Upper lobe of left lung (tissue), 6 donors: ENCODE results near the gene IGSF21. TPM values are rescaled to one million over a fixed set of nuclear protein-coding genes. Genes with fewer than 3 reads are reported as not detected.

ENCODE experiments used
- ATAC-seq, 2 donors: fragments of 200-7000 bp; cut with Tn5 transposase; one replicate each; pipeline ENCODE4 v1.9.1; 2022; ENCODE audit warnings: mild to moderate bottlenecking in 2 of 2, moderate library complexity in 2 of 2; ENCODE audit not compliant: low FRiP score in 2 of 2
- DNase-seq, 2 donors: peaks; one replicate each; pipeline ENCODE4 v3.0.0-alpha.2; 2019 to 2020
- H3K27ac ChIP-seq, 4 donors: fragments of 200-600 bp; sonication (generic); one replicate each; pipeline ENCODE4 v1.5.1; 2016 to 2019
- H3K27me3 ChIP-seq, 4 donors: fragments of 200-600 bp; sonication (generic); one replicate each; pipeline ENCODE4 v1.5.1; 2017 to 2019
- H3K36me3 ChIP-seq, 4 donors: fragments of 200-600 bp; sonication (generic); one replicate each; pipeline ENCODE4 v1.5.1; 2016 to 2019
- H3K4me1 ChIP-seq, 4 donors: fragments of 200-600 bp; sonication (generic); one replicate each; pipeline ENCODE4 v1.5.1; 2018 to 2019
- H3K4me3 ChIP-seq, 4 donors: fragments of 200-600 bp; sonication (generic); one replicate each; pipeline ENCODE4 v1.5.1; 2017 to 2019; ENCODE audit warnings: mild to moderate bottlenecking in 2 of 4, moderate library complexity in 1 of 4
- H3K9me3 ChIP-seq, 4 donors: fragments of 200-600 bp; sonication (generic); one replicate each; pipeline ENCODE4 v1.5.1; 2018 to 2019
- CTCF ChIP-seq, 6 experiments: fragments of 450-650 bp in 4 of 6; fragments of 200-600 bp in 2 of 6; sonication (generic) in 2 of 6; IDR thresholded peaks; one replicate each; pipeline ENCODE4 v1.5.1; 2016 to 2019; ENCODE audit warnings: antibody characterized with exemption in 6 of 6
- EP300 ChIP-seq, 4 donors: sonication (generic); formaldehyde crosslinking; IDR thresholded peaks; one replicate each; pipeline ENCODE4 v1.5.1; 2017; ENCODE audit warnings: antibody characterized with exemption in 4 of 4, control low read depth in 2 of 4
- POLR2A ChIP-seq, 4 donors: fragments of 450-650 bp; IDR thresholded peaks; one replicate each; pipeline ENCODE4 v1.5.1; 2016 to 2017; ENCODE audit warnings: antibody characterized with exemption in 4 of 4, mild to moderate bottlenecking in 2 of 4
- POLR2AphosphoS5 ChIP-seq, 2 donors: sonication (generic); formaldehyde crosslinking; IDR thresholded peaks; one replicate each; pipeline ENCODE4 v1.5.1; 2017; ENCODE audit warnings: antibody characterized with exemption in 2 of 2
- WGBS, 2 donors: methylation state at CpG; one replicate each; pipeline ENCODE4 v1.1.5; 2017 to 2018; 5-methylcytosine and 5-hydroxymethylcytosine counted together
- total RNA-seq, 6 donors: library from RNA; depleted of rRNA in 4 of 6; stranded (reverse); fragments of >200 nt in 4 of 6; gene quantifications; one replicate each; pipeline versions ENCODE4 v1.1.0 to v1.2.1, GENCODE V29; 2016 to 2021
- donor health status: DM: no; HTN: no; CAD: no; lungs with moderate emphysema.
- donor health status: DM: no; HTN: yes; CAD: no; lungs with severe emphysema.

Gene IGSF21
- total RNA-seq, 6 donors from 2014 or later = 1.1 to 2.9 (median 2.0) TPM; not detected in 1

GRCh38 chr1:18112611-18113010 is 5.0 kb downstream of the IGSF21 start:
- ATAC-seq (no peak), DNase-seq (no peak)
- H3K4me1 ChIP-seq = peaks cover 0 to 25% (median 15%) of the 10 kb centered on the region in 4 donors
- H3K36me3 ChIP-seq = no peaks in the 10 kb centered on the region
- TF ChIP-seq POLR2A (IDR thresholded peaks at IDR 0.05) (no peak), POLR2AphosphoS5 (IDR thresholded peaks at IDR 0.05) (no peak), CTCF (IDR thresholded peaks at IDR 0.05) (no peak), EP300 (IDR thresholded peaks at IDR 0.05) (no peak)
- WGBS, 2 donors = 88 to 94% methylated on average over 3 of the region's 3 CpGs
- no peak overlapping the region for H3K27ac ChIP-seq
- no peak overlapping the region for H3K4me3 ChIP-seq
- H3K27me3 ChIP-seq = peaks cover 0 to 42% (median 25%) of the 10 kb centered on the region in 4 donors
- no peaks in the 10 kb centered on the region for H3K9me3 ChIP-seq

DNA sequence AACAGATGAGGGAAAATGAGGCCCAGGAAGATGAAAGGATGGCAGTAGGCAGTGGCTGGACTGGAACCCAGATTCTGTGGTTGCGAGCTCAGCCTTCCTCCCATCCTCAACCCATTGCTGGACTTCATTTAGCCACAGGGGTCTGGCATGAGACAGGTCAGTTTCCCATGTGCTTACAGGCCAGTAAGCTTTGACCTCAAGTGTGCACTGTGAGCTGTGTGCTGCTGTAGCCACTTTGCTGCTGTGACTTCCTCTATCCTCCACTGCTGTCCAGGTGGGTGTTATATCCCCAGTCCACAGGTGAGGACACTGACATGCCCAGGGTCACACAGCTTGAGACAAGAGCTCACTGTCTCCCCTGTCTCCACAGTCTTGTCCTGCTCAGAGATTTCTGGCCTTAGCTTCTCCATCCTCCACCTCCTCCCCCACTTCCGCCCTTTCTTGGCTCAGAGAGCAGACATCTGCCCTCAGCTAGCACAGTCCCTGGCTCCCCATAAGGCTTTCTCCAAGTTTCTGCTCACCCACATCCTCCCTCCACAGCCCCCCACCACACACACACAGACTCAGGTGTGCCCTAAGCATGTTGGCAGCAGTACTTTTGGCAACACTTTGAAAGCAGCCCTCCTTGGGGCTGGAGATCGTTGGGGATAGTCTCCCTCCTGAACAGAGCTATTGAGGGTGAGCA is 7.3 kb downstream of the IGSF21 start:
- no peak overlapping the region for H3K27ac ChIP-seq
- H3K36me3 ChIP-seq = no peaks in the 10 kb centered on the region
- H3K27me3 ChIP-seq = peaks cover 0 to 22% (median 15%) of the 10 kb centered on the region in 4 donors
- H3K4me1 ChIP-seq = peaks cover 0 to 15% (median 13%) of the 10 kb centered on the region in 4 donors
- no peak for TF ChIP-seq EP300 (IDR thresholded peaks at IDR 0.05)
- TF ChIP-seq POLR2AphosphoS5 (IDR thresholded peaks at IDR 0.05) = no peak
- TF ChIP-seq CTCF (IDR thresholded peaks at IDR 0.05) = no peak
- TF ChIP-seq POLR2A (IDR thresholded peaks at IDR 0.05) = no peak
- ATAC-seq (no peak), DNase-seq (no peak)
- H3K4me3 ChIP-seq = no peak overlapping the region
- WGBS, 2 donors = 77 to 86% methylated on average over 2 to 3 of the region's 3 CpGs
- H3K9me3 ChIP-seq = no peaks in the 10 kb centered on the region

DNA sequence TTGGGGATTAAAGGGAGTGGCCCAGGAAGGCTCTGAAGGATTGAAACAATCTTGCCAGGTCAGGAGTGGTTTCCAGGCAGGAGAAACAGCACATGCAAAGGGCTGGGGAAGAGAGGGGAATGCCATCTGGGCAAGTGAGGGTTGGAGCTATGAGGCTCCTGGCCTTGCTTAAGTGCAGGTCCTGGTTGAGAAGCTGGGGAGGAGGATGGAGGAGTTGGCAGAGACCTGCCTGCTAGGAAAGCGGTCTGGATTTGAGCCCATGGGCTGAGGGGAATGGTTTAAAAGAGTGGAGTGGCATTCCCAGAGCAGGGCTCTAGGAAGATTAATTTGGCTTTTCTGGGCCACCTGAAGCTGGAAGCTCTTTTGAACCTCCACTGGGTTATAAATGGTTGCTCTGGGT is 9.2 kb downstream of the IGSF21 start:
- no peaks in the 10 kb centered on the region for H3K4me1 ChIP-seq
- H3K4me3 ChIP-seq = no peak overlapping the region
- ATAC-seq (no peak), DNase-seq (no peak)
- no peaks in the 10 kb centered on the region for H3K9me3 ChIP-seq
- H3K27me3 ChIP-seq = peaks cover 0 to 5% (median 0%) of the 10 kb centered on the region in 4 donors
- TF ChIP-seq EP300 (IDR thresholded peaks at IDR 0.05) (no peak), CTCF (IDR thresholded peaks at IDR 0.05) (no peak), POLR2A (IDR thresholded peaks at IDR 0.05) (no peak), POLR2AphosphoS5 (IDR thresholded peaks at IDR 0.05) (no peak)
- H3K36me3 ChIP-seq = no peaks in the 10 kb centered on the region
- WGBS, 2 donors = 88 to 93% methylated on average over 1 of the region's 1 CpG
- H3K27ac ChIP-seq = no peak overlapping the region

DNA sequence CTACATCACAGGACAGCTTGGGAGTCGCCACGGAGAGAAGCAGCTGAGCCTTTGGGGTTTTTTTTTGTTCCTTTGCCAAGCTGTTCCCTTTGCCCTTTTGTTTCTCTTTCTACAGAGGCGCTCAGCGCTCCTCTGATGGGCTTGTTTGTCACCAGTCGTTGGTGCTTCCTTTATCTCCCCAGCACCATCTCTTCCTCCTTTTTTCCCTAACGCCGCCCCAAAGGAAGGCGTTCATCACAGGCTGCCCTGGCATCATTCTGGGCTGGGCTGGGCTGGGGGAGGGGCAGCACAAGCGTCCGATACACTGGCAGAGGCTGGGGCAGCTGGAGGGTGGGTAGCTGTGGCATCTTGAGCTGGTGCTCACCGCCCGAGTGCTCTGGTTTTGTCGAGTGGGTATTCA is 10.5 kb downstream of the IGSF21 start:
- Histone ChIP-seq H3K36me3 (no peaks in the 10 kb centered on the region), H3K27me3 (no peaks in the 10 kb centered on the region), H3K4me1 (no peaks in the 10 kb centered on the region), H3K4me3 (no peak overlapping the region), H3K9me3 (no peaks in the 10 kb centered on the region), H3K27ac (no peak overlapping the region)
- DNase-seq (no peak), ATAC-seq (peak in 1 of 2 donors; percentile 50)
- 14 to 18% methylated on average over 13 of the region's 13 CpGs for WGBS, 2 donors
- no peak for TF ChIP-seq EP300 (IDR thresholded peaks at IDR 0.05)
- no peak for TF ChIP-seq CTCF (IDR thresholded peaks at IDR 0.05)
- no peak for TF ChIP-seq POLR2A (IDR thresholded peaks at IDR 0.05)
- no peak for TF ChIP-seq POLR2AphosphoS5 (IDR thresholded peaks at IDR 0.05)

DNA sequence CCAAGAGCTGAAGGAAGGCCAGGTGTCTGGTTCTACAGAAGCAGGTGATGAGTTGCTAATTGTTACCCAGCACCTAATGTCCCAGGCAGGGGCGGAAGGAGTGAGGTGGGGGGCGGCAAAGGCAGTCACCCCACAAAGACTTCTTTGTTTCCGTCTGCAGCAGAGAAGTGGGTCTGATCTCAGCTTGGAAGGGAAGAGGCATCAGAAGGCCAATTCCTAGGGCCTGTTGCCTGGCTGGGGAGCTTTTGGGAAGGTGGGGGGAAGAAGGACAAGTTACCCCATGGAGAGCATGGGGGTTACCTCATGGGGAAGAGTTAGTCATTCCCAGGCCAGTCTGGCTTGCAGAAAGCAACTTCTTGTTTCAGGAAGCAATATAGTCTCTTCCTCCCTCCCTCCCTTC is 10.9 kb downstream of the IGSF21 start:
- 6 to 28% methylated on average over 3 of the region's 3 CpGs for WGBS, 2 donors
- H3K27ac ChIP-seq = no peak overlapping the region
- DNase-seq (no peak), ATAC-seq (no peak)
- no peak overlapping the region for H3K4me3 ChIP-seq
- no peaks in the 10 kb centered on the region for H3K27me3 ChIP-seq
- H3K4me1 ChIP-seq = no peaks in the 10 kb centered on the region
- H3K9me3 ChIP-seq = no peaks in the 10 kb centered on the region
- H3K36me3 ChIP-seq = no peaks in the 10 kb centered on the region
- TF ChIP-seq CTCF (IDR thresholded peaks at IDR 0.05) = no peak
- TF ChIP-seq POLR2AphosphoS5 (IDR thresholded peaks at IDR 0.05) = no peak
- TF ChIP-seq EP300 (IDR thresholded peaks at IDR 0.05) = no peak
- no peak for TF ChIP-seq POLR2A (IDR thresholded peaks at IDR 0.05)
